Measurements from ENCODE around the gene SLAMF1.

The SLAMF1 gene

GRCh38 chr1:160638540-160638857 lies 8.3 kb downstream of the SLAMF1 start:
- DNase-seq, result no peak

DNA sequence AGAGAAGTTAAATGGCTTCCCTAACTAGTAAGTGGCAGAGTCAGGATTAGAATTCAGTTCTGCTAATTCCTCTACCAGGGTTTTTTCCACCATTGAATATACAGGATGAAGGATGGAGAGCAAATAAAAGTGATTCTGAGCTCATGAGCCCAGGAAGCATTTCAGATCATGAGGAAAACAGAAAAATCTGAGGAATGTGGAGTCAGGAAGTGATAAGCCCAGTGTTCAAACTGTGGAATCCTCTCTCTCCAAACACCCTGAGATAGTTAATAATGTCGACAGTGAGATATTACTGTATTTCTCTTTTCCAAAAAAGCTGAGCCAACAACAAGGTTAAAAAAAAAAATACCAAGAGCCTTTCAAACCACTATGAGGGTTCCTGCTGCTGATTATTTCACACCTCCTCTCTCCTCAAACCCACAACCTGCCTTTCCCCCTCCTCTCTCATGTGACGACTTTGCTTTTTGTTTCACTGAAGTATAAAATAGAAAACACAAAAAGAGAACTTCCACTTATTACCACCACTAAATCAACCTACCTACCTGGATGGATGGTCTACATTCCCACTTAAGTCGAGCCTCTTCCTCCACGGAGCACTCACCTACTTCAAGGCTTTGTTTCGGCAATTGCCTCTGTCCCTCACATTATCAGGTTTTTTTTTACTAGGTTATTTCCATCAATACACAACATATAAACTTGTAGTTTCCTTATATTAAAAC lies 8.9 kb downstream of the SLAMF1 start:
- DNase-seq, result peak; percentile 61 to 84

GRCh38 chr1:160637065-160637464 lies 9.8 kb downstream of the SLAMF1 start:
- no peak for DNase-seq

GRCh38 chr1:160636547-160636946 lies 10.3 kb downstream of the SLAMF1 start:
- no peak for DNase-seq

GRCh38 chr1:160636076-160636475 lies 10.8 kb downstream of the SLAMF1 start:
- DNase-seq, result no peak

DNA sequence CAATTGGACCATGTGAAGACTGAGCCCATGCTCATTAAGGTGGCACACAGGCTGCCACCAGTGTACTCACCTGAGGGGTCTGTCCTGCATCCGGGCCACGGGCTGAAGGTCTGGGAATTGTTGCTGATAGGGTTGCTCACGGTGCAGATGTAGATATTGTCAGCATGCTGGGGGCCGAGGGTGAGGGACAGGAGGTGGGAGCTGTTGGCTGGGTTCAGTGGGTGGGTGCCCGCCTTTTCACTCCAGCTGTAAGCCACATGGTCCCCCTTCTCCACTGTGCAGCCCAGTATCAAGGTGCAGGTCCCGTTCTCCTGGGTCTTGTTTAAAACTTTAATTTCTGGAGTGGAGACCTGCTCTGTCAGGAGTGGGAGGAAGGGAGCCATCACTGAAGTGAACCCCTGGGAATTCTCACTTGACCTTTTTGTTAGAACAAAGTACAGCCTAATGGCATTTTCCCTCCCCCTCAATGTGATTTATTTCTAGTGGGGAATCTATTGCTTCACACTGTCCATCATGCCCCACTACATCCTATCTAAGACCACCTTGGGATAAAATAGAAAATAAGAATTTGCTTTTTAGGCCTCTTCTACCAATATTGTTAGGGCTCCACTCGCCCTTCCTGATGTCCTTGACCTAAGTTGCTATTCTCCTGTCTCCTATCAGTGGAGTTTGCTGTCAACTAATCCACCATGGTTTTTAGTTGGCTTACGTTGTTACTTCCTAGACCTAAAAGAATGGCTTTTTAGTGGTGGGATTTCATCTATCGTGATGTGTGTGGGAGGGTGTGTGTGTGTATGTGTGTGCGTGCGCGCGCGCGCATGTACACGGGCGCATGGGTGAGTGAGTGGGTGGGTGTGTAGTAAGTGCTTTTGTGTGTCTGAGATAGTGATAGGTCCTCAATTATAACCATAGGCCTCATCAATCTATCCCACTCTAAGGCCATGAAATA lies 12.0 kb downstream of the SLAMF1 start:
- no peak for DNase-seq

DNA sequence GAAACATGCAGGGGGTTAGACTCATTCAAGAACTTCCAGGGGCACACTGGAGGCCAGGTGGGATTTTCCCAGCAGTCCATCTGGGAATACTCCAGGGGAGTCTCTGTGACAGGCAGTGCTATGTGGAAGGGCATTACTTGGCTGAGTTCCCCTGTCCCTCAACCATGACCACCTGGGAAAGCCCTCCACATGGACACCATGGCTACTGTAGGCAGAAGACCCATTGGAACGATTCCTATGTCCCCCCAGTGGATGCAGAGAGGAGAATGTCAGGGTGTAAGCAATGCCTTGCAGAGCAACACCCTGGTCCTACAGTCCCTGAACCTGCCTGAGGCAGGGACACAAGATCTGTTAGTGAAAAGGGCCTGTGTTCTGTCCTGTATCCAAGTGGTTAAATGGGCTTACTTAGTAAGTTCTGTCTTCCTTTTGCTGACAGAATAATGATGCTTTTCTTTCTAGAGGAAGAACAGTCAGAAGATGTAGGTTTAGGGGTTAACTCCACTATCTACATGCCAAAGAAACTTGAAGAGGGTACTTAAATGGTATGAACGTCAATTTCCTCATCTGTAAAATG lies 13.4 kb downstream of the SLAMF1 start:
- DNase-seq, result no peak

GRCh38 chr1:160631983-160632625 lies 14.7 kb downstream of the SLAMF1 start:
- no peak for DNase-seq

DNA sequence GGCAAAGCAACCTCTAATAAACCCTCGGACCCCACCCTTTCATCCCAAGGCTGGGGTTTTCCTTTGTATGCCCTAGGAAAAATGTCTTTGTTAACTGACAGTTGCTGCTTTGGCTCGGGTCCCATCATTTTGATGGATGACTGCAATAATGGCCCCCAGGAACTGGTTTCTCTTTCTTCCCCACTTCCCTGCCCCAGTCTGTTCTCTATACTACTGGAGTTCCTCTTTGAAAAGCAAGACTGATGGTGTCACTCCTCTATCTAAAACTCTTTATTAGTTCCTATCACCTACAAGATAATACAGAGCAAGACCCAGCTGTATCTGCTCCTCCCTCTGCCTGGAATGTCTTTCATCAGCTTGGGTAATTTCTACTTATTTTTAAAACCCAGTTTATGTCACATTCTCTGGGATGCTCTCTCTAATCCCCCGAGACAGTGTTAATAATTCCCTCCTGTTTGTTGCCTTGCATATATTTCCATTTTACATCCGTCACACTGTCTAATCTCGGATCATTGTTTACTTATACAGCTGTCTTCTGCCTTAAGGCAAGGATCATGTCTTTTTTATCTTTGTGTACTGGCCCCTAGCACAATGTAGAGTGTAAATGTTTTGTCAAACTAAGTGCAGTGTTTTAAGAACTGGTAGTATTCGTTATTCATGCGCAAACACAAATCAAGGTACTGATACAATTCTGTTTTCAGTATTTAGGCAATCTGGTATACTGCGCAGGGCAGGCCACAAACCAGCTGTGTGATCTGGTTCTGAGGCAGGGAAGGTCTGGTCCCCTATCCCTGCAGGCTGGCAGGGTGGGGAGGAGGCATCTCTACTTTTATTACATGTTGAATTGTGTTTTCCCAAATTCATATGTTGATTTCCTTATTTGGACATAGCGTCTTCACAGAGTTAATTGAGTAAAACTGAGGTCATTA lies 16.1 kb downstream of the SLAMF1 start:
- DNase-seq, result no peak

DNA sequence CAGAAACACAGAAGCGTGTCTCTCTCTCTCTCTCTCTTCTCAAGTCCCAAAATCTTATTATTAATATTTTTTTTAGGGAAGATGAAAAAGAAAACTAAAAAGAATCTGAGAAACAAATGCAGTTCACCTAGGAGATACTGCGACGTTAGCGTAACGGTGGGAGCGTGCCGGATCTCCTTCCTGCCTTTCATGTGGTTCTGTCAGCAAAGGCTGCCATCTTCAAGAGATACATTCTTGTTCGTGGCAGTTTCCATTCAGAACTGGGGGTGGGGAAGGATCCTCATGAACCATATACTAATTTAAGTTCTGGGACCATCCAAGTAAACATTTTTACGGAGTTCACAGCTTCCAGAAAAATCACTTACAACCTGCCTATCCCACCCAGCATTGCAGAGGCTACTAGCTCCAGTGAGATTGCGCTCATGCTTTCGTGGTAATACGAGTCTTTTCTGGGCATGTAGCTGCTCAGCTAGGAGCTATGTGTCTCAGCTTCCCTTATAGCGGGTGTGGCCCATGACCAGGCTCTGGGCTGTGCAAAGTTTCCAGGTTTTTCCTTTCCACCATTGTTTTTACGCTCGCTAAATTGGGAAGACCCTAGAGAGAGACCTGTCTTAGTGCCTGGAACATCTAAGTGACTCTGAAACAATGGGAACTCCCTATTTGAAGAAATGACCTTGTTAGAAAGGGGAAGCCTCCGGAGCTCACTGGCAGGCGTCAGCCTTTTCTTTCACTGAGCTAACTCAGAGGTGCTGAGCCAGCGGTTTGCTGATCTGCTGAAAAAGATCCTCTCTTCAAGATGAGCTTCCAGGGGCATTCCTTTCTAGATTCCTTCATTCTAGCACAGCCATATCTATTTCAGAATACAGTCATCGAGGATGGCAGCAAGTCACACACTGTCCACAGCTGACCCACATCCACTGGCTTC lies 17.3 kb downstream of the SLAMF1 start:
- peak; percentile 75 to 86 for DNase-seq

- peak in 1 of 2 donors; percentile 60 for DNase-seq
Observed at GRCh38 chr1:160628799-160629263, 18.0 kb downstream of the SLAMF1 start.

- DNase-seq, result peak in 1 of 2 donors; percentile 51
Observed at GRCh38 chr1:160627677-160628289, 19.1 kb downstream of the SLAMF1 start.

DNA sequence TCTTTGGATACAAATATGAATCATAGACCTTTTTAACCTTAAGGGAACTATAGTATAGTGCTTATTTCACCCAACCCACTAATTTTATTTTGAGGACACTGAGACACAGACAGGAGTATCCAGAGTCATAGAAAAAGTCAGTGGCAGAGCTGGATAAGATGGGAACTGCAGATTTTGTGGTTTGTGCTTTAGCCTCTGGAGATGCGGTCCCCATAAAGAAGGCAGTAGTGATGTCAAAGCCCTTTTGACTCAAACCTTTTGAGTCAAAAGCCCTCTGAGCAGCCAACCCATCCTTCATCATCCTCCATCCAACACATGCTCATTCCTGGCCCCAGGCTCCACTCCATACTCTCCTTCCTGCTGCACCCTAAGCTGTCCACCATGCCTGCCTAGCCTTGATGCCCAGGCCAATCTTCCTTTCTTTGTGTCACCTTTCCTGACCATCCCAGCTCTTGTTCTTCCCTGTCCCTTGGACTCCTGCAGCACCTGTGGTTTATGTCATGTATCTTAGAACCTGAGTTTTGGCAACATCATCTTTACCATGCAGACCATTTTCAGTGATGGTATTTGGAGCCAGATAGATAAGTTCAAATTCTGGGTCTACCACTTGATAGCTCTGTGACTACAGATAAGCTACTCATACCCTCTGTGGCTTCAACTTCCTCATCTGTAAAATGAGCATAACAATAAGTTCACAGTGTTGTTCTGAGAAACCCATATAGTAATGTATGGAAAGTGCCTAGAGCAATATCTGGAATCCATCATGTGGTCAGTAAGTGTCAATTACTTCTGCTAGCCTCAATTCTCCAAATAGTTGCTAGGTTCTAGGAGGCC lies 20.1 kb downstream of the SLAMF1 start:
- peak in 1 of 2 donors; percentile 44 for DNase-seq

DNA sequence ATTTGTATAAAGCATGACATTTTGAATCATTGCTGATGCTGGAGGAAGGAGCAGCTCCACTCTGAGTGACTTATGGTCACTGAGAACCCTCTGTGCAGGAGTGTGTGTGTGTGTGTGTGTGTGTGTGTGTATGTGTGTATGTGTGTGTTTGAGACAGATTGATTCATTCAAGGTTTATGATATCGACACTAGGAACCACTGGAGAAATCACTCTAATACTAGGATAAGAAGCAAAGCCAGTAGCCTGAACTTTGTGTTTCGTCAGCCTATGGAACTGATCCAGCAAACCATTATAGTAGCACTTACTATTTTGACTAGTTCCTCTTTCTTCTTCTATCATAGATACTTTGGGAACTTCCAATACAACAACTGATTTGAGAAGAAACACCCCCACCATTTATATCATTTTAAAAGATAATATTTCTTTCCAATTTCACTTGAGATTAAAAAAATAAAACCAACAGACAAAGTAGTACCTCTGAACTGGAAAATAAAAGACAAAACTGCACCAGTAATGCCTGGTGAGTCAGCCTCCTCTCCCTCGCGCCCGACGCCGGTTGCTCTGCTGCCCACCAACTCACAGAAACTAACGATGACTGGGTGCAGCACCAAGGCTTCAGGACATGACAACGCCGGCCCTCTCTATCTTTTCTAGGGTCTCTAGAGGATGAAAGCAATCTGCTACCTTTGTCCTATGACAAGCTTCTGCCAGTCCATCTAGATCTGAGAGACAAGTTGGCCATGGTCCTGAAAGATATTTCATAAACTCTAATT lies 20.9 kb downstream of the SLAMF1 start:
- DNase-seq, result no peak

GRCh38 chr1:160625321-160625720 lies 21.5 kb downstream of the SLAMF1 start:
- no peak for DNase-seq

GRCh38 chr1:160624464-160624863 lies 22.4 kb downstream of the SLAMF1 start:
- no peak for DNase-seq

DNA sequence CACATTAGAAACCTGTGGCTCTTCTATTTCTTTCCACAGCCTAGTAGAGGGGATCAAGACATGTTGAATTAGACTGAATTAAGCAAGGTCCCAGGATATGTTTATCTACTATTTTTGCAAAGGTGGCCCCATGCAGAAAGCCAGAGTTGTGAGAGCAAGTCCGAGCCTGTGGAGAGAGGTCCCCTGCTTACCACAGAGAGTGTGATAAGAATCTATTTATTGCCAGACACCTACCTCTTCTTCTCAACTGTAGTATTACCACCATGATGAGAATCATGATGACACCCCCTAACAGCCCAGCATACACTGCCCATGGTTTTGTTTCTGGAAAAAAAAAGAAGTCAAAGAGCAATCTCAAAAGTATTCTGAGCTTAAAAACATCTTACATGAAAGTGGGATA lies 23.0 kb downstream of the SLAMF1 start:
- DNase-seq, result peak in 1 of 2 donors; percentile 47

DNA sequence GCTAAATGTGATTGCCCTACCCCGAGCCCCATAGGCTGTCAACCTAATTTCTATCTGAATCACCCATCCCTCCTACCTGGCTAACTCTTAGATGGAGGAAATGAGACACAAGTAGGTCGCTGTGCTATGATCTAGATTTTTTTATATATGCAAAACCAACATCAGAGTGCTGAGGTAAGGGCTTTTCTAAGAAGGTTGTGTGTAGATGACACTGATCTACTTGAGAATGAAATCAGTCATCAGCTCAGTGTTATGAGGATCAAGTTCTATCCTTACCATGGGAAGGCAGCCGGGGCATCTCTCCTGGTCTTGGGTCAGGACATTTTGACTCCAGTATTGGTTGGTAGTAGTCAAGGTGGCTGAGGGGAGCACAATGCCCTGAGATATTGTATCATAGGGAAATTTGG lies 23.6 kb downstream of the SLAMF1 start:
- peak in 1 of 2 donors; percentile 71 for DNase-seq
